Heart left ventricle (tissue), 16 donors: ENCODE results near the gene OR2F1. TPM values are rescaled to one million over a fixed set of nuclear protein-coding genes. Genes with fewer than 3 reads are reported as not detected.

Source experiments
- ATAC-seq, 4 donors: fragments of 200-7000 bp; cut with Tn5 transposase; one replicate each; pipeline ENCODE4 v1.9.1; 2020 to 2022; ENCODE audit warnings: moderate library complexity in 4 of 4, mild to moderate bottlenecking in 3 of 4, moderate number of reproducible peaks in 1 of 4
- DNase-seq, 5 donors: peaks; one replicate each; pipeline ENCODE4 v3.0.0-alpha.2; 2020
- H3K27ac ChIP-seq, 12 donors: fragments of 200-600 bp; sonication (generic) in 4 of 12; one replicate each; pipeline versions ENCODE4 v1.5.0 to v1.8.0; 2016 to 2022; ENCODE audit warnings: mild to moderate bottlenecking in 2 of 12
- H3K27me3 ChIP-seq, 9 donors: fragments of 200-600 bp; sonication (generic) in 2 of 9; one replicate each; pipeline versions ENCODE4 v1.5.1 to v1.8.0; 2016 to 2022; ENCODE audit warnings: mild to moderate bottlenecking in 3 of 9
- H3K36me3 ChIP-seq, 9 donors: fragments of 200-600 bp; sonication (generic) in 2 of 9; one replicate each; pipeline versions ENCODE4 v1.5.0 to v1.8.0; 2018 to 2022; ENCODE audit warnings: mild to moderate bottlenecking in 2 of 9
- H3K4me1 ChIP-seq, 12 donors: fragments of 200-600 bp; sonication (generic) in 4 of 12; one replicate each; pipeline versions ENCODE4 v1.5.0 to v1.8.0; 2016 to 2022; ENCODE audit warnings: mild to moderate bottlenecking in 3 of 12
- H3K4me3 ChIP-seq, 12 donors: fragments of 200-600 bp; sonication (generic) in 4 of 12; one replicate each; pipeline versions ENCODE4 v1.5.0 to v1.8.0; 2017 to 2022; ENCODE audit warnings: mild to moderate bottlenecking in 9 of 12, moderate library complexity in 4 of 12
- H3K9me3 ChIP-seq, 12 donors: fragments of 200-600 bp; sonication (generic) in 4 of 12; one replicate each; pipeline versions ENCODE4 v1.5.0 to v1.8.0; 2016 to 2022; ENCODE audit warnings: mild to moderate bottlenecking in 1 of 12
- POLR2A ChIP-seq, 2 donors: fragments of 450-650 bp; IDR thresholded peaks; one replicate each; pipeline ENCODE4 v1.6.1; 2017; ENCODE audit warnings: antibody characterized with exemption in 2 of 2, mild to moderate bottlenecking in 2 of 2, moderate library complexity in 2 of 2
- WGBS, 4 donors: extraction: QIAGEN DNeasy Blood & Tissue Kit in 2 of 4; methylation state at CpG; one replicate each; pipeline versions ENCODE4 v1.1.5 to v1.1.7; 2013 to 2018; 5-methylcytosine and 5-hydroxymethylcytosine counted together
- intact Hi-C, 10 donors: fragments of 100-400 bp; cut with DNase I; formaldehyde crosslinking; loops; one replicate each; pipeline versions ENCODE4 v1.11.1 to v1.14.2; 2022
- polyA plus RNA-seq, 2 donors: library from polyadenylated mRNA; stranded (reverse); fragments of 200-250 nt; gene quantifications; one replicate each; pipeline ENCODE4 v1.2.3, GENCODE V29; 2013
- total RNA-seq, 9 donors: library from RNA; depleted of rRNA in 2 of 9; stranded (reverse); fragments of >200 nt in 2 of 9; fragmentation: NEBNext Ultra II Directional in 3 of 9; extraction: Animal tissue kit (Norgen Biotek cat#: 25700) in 3 of 9; gene quantifications; one replicate each; pipeline versions ENCODE4 v1.1.0 to v1.2.4, GENCODE V29; 2016 to 2023
- TF ChIP-seq, protein P1 (sequence below), 12 donors: fragments of 200-600 bp; sonication (generic) in 4 of 12; IDR thresholded peaks; one replicate each; pipeline versions ENCODE4 v1.5.0 to v1.8.0; 2018 to 2022; ENCODE audit warnings: antibody characterized with exemption in 12 of 12, mild to moderate bottlenecking in 5 of 12
- donor health status: ischemic (EF 13 %, LVEDD 7.1; RV severe dilation, severe dysfunction).
- donor health status: healthy with polysubstance abuse.
- donor health status: DM: no; HTN: yes; CAD: no.
- donor health status: DM: no; HTN: no; CAD: no.
- donor health status: ischemic (EF 25% LVEDD 6.9; RV normal size, moderate dysfunction).
- donor health status: ischemic (EF 25% LVEDD 5.7; RV mildly dilated, moderate dysfunction).
- donor health status: healthy.
- donor health status: DM: yes; HTN: yes; CAD: no.
- donor health status: ischemic (EF 35%, LVEDD 5.7; RV mildly dilated, moderate dysfunction).
- donor health status: nonischemic (EF 11% LVEDD 7.7; RV severe dilation, severe dysfunction).
- donor health status: DM: yes; HTN: yes; CAD: no.
- donor health status: PGD.
- donor health status: ischemic (EF 29% LVEDD 5.4; RV normal size, mild dysfunction).
- donor health status: nonischemic (EF 23%, LVEDD 6.1; RV moderate dilation, normal function).

The OR2F1 gene
- total and polyA plus RNA-seq, 11 donors = not detected

DNA sequence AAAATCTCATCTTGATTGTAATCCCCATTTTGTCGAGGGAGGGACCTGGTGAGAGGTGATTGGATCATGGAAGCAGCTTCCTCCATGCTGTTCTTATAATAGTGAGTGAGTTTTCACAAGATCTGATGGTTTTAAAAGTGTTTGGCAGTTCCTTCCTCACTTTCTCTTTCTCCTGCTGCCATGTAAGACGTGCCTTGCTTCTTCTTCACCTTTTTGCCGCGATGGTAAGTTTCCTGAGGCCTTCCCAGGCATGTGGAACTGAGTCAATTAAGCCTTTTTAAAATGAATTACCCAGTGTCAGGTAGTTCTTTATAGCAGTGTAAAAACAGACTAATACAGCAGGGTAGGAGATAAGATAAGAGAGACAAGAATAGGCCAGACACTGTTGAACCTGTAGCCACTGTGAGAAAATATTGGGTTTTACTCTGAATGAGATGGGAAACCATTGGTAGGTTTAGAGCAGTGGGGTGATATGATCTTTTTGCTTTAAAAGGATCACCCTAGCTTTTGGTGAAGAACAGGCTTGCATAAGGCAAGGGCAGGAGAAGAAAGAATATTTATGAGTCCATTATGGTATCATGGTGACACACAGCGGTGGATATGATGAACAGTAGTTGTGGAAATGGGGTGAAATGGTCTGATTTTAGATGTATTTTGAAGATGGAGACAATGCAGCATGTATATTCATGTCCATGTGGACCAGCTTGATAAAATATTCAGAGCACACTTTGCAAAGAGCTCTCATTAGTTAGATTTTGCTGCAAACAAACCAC, 57.0 kb downstream of the OR2F1 start:
- peaks cover 0 to 13% (median 0%) of the 10 kb centered on the region in 12 donors for H3K9me3 ChIP-seq
- H3K4me1 ChIP-seq = no peaks in the 10 kb centered on the region
- H3K27me3 ChIP-seq = no peaks in the 10 kb centered on the region
- no peak for TF ChIP-seq POLR2A (IDR thresholded peaks at IDR 0.05)
- TF ChIP-seq, protein P1, sequence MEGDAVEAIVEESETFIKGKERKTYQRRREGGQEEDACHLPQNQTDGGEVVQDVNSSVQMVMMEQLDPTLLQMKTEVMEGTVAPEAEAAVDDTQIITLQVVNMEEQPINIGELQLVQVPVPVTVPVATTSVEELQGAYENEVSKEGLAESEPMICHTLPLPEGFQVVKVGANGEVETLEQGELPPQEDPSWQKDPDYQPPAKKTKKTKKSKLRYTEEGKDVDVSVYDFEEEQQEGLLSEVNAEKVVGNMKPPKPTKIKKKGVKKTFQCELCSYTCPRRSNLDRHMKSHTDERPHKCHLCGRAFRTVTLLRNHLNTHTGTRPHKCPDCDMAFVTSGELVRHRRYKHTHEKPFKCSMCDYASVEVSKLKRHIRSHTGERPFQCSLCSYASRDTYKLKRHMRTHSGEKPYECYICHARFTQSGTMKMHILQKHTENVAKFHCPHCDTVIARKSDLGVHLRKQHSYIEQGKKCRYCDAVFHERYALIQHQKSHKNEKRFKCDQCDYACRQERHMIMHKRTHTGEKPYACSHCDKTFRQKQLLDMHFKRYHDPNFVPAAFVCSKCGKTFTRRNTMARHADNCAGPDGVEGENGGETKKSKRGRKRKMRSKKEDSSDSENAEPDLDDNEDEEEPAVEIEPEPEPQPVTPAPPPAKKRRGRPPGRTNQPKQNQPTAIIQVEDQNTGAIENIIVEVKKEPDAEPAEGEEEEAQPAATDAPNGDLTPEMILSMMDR (IDR thresholded peaks at IDR 0.05) = no peak
- H3K36me3 ChIP-seq = no peaks in the 10 kb centered on the region
- no peak for DNase-seq
- H3K4me3 ChIP-seq = no peak overlapping the region
- no peak overlapping the region for H3K27ac ChIP-seq
- 67 to 83% (median 75%) methylated on average over 5 of the region's 5 CpGs for WGBS, 4 donors
- intact Hi-C loops = no loop called here
- no peak for ATAC-seq

Other genes with a start within 250 kb of the OR2F1 start
- gene CTAGE6, start 197.1 kb upstream of the OR2F1 start, total RNA-seq = not detected
- gene CTAGE6, start 197.1 kb upstream of the OR2F1 start, polyA plus RNA-seq = not detected
- gene TCAF1, start 52.7 kb upstream of the OR2F1 start, total RNA-seq = 10 to 100 TPM; 31.4 to 71.1 (median 58.0) TPM
- 10 to 100 TPM; 16.9 to 17.6 TPM for gene TCAF1, start 52.7 kb upstream of the OR2F1 start, polyA plus RNA-seq
- gene OR2F2, start 19.6 kb upstream of the OR2F1 start, total RNA-seq = not detected
- not detected for gene OR2F2, start 19.6 kb upstream of the OR2F1 start, polyA plus RNA-seq
- gene OR6B1, start 45.5 kb downstream of the OR2F1 start, total RNA-seq = not detected
- gene OR6B1, start 45.5 kb downstream of the OR2F1 start, polyA plus RNA-seq = not detected
- not detected for gene OR2A5, start 94.1 kb downstream of the OR2F1 start, total RNA-seq
- gene OR2A5, start 94.1 kb downstream of the OR2F1 start, polyA plus RNA-seq = not detected
- not detected for gene OR2A25, start 115.0 kb downstream of the OR2F1 start, total RNA-seq
- not detected for gene OR2A25, start 115.0 kb downstream of the OR2F1 start, polyA plus RNA-seq
- gene OR2A12, start 131.4 kb downstream of the OR2F1 start, total RNA-seq = not detected
- gene OR2A12, start 131.4 kb downstream of the OR2F1 start, polyA plus RNA-seq = not detected
- not detected for gene OR2A2, start 154.7 kb downstream of the OR2F1 start, total RNA-seq
- gene OR2A2, start 154.7 kb downstream of the OR2F1 start, polyA plus RNA-seq = not detected
- not detected for gene OR2A14, start 168.3 kb downstream of the OR2F1 start, total RNA-seq
- not detected for gene OR2A14, start 168.3 kb downstream of the OR2F1 start, polyA plus RNA-seq
- gene CTAGE4, start 228.6 kb downstream of the OR2F1 start, total RNA-seq = 1 to 10 TPM in 2 of 9 donors, under 1 TPM in 3, not detected in 4; 0.08 to 2.6 (median 0.25) TPM
- under 1 TPM; 0.03 to 0.27 TPM for gene CTAGE4, start 228.6 kb downstream of the OR2F1 start, polyA plus RNA-seq
- gene ARHGEF35, start 241.0 kb downstream of the OR2F1 start, total RNA-seq = 1 to 10 TPM in 3 of 9 donors, under 1 TPM in 4, not detected in 2; 0.27 to 4.2 (median 0.60) TPM
- gene ARHGEF35, start 241.0 kb downstream of the OR2F1 start, polyA plus RNA-seq = under 1 TPM; 0.47 to 0.95 TPM